ENCODE measurements around the gene LAMA3. TPM values are rescaled to one million over a fixed set of nuclear protein-coding genes. Genes with fewer than 3 reads are reported as not detected.

Gene LAMA3
- polyA plus RNA-seq, 1 donor from 2014 or later = 3.4 TPM

- Histone ChIP-seq H3K27me3 (ENCODE audit: insufficient read depth, low read depth, low read length) (no peaks in the 10 kb centered on the region), H3K79me2 (replicated peaks; ENCODE audit: insufficient read depth, low read length) (no peaks in the 10 kb centered on the region), H3K4me2 (ENCODE audit: low read length) (no peak overlapping the region), H3K27ac (ENCODE audit: low read length) (no peak overlapping the region), H3K4me3 (ENCODE audit: low read length) (no peak overlapping the region), H2AFZ (ENCODE audit: low read depth, low read length) (no peak overlapping the region), H3K9ac (ENCODE audit: low read length) (no peak overlapping the region), H3K9me2 (ENCODE audit: insufficient read depth, low read length) (no peaks in the 10 kb centered on the region), H4K20me1 (ENCODE audit: insufficient read depth) (no peaks in the 10 kb centered on the region), H3K9me3 (ENCODE audit: low read length) (no peaks in the 10 kb centered on the region), H3K36me3 (ENCODE audit: insufficient read depth, low read length) (no peaks in the 10 kb centered on the region), H3F3A (ENCODE audit: insufficient read depth, low read length, poor library complexity, severe bottlenecking) (no peaks in the 10 kb centered on the region)
- no peak for TF ChIP-seq POLR2AphosphoS5 (IDR thresholded peaks at IDR 0.05)
- TF ChIP-seq CTCF (IDR thresholded peaks at IDR 0.05; ENCODE audit: poor library complexity, severe bottlenecking) = no peak
- no peak for TF ChIP-seq EP300 (conservative IDR thresholded peaks at IDR 0.05; ENCODE audit: poor library complexity, severe bottlenecking)
- no peak for TF ChIP-seq REST (IDR thresholded peaks at IDR 0.05; ENCODE audit: borderline replicate concordance)
- no peak for TF ChIP-seq EZH2 (IDR thresholded peaks at IDR 0.05; ENCODE audit: borderline replicate concordance, insufficient read depth, low read length, poor library complexity, severe bottlenecking)
- TF ChIP-seq SMC3 (conservative IDR thresholded peaks at IDR 0.05; ENCODE audit: poor library complexity) = no peak
- TF ChIP-seq TAF1 (IDR thresholded peaks at IDR 0.05; ENCODE audit: low read depth) = no peak
- TF ChIP-seq MXI1 (conservative IDR thresholded peaks at IDR 0.05; ENCODE audit: poor library complexity, severe bottlenecking) = no peak
- no peak for TF ChIP-seq RAD21 (conservative IDR thresholded peaks at IDR 0.05)
Measured at GRCh38 chr18:23971666-23972230, 282.5 kb downstream of the LAMA3 start.

DNA sequence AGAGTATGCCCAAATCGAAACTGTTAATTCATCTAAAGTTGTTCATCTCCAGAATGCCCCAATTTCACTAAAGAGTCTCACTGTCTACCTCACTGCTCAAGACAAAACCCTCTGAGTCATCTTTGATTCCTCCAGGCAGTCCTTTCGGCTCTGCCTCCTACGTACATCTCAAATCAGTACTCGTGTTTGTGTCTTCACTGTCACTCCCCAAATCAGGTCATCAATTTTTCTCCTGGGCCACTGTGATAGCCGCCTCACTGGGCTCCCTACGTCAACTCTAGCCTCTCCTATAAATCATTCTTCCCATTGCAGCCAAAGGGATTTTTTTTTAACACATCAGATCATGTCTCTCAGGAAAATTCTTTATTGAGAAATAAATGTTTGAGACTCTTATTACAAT is 283.2 kb downstream of the LAMA3 start:
- Histone ChIP-seq H3K79me2 (replicated peaks; ENCODE audit: insufficient read depth, low read length) (no peaks in the 10 kb centered on the region), H3K4me2 (ENCODE audit: low read length) (no peak overlapping the region), H3K27me3 (ENCODE audit: insufficient read depth, low read depth, low read length) (no peaks in the 10 kb centered on the region), H3K4me3 (ENCODE audit: low read length) (no peak overlapping the region), H3K9me2 (ENCODE audit: insufficient read depth, low read length) (no peaks in the 10 kb centered on the region), H3F3A (ENCODE audit: insufficient read depth, low read length, poor library complexity, severe bottlenecking) (no peaks in the 10 kb centered on the region), H3K9me3 (ENCODE audit: low read length) (no peaks in the 10 kb centered on the region), H4K20me1 (ENCODE audit: insufficient read depth) (no peaks in the 10 kb centered on the region), H3K36me3 (ENCODE audit: insufficient read depth, low read length) (no peaks in the 10 kb centered on the region), H2AFZ (ENCODE audit: low read depth, low read length) (no peak overlapping the region), H3K9ac (ENCODE audit: low read length) (no peak overlapping the region), H3K27ac (ENCODE audit: low read length) (no peak overlapping the region)
- TF ChIP-seq SMC3 (conservative IDR thresholded peaks at IDR 0.05; ENCODE audit: poor library complexity) = no peak

GRCh38 chr18:23977103-23977502 is 287.9 kb downstream of the LAMA3 start:
- Histone ChIP-seq H3K4me3 (ENCODE audit: low read length) (no peak overlapping the region), H4K20me1 (ENCODE audit: insufficient read depth) (no peaks in the 10 kb centered on the region), H2AFZ (ENCODE audit: low read depth, low read length) (no peak overlapping the region), H3K4me2 (ENCODE audit: low read length) (no peak overlapping the region), H3K27me3 (ENCODE audit: insufficient read depth, low read depth, low read length) (no peaks in the 10 kb centered on the region), H3K9ac (ENCODE audit: low read length) (no peak overlapping the region), H3K9me2 (ENCODE audit: insufficient read depth, low read length) (no peaks in the 10 kb centered on the region), H3K9me3 (ENCODE audit: low read length) (no peaks in the 10 kb centered on the region), H3K79me2 (replicated peaks; ENCODE audit: insufficient read depth, low read length) (no peaks in the 10 kb centered on the region), H3K27ac (ENCODE audit: low read length) (no peak overlapping the region), H3K36me3 (ENCODE audit: insufficient read depth, low read length) (no peaks in the 10 kb centered on the region), H3F3A (ENCODE audit: insufficient read depth, low read length, poor library complexity, severe bottlenecking) (no peaks in the 10 kb centered on the region)
- TF ChIP-seq MXI1 (conservative IDR thresholded peaks at IDR 0.05; ENCODE audit: poor library complexity, severe bottlenecking) = no peak
- no peak for TF ChIP-seq SMC3 (conservative IDR thresholded peaks at IDR 0.05; ENCODE audit: poor library complexity)
- no peak for TF ChIP-seq EP300 (conservative IDR thresholded peaks at IDR 0.05; ENCODE audit: poor library complexity, severe bottlenecking)
- TF ChIP-seq EZH2 (IDR thresholded peaks at IDR 0.05; ENCODE audit: borderline replicate concordance, insufficient read depth, low read length, poor library complexity, severe bottlenecking) = no peak
- no peak for TF ChIP-seq RAD21 (conservative IDR thresholded peaks at IDR 0.05)
- TF ChIP-seq REST (IDR thresholded peaks at IDR 0.05; ENCODE audit: borderline replicate concordance) = no peak
- no peak for TF ChIP-seq CTCF (IDR thresholded peaks at IDR 0.05; ENCODE audit: poor library complexity, severe bottlenecking)
- no peak for TF ChIP-seq TAF1 (IDR thresholded peaks at IDR 0.05; ENCODE audit: low read depth)
- TF ChIP-seq POLR2AphosphoS5 (IDR thresholded peaks at IDR 0.05) = no peak
